OCI-LY7 (cell line): ENCODE measurements around the gene POLQ. TPM values are rescaled to one million over a fixed set of nuclear protein-coding genes. Genes with fewer than 3 reads are reported as not detected.

Experiments
- BruUV-seq: library from RNA; stranded (reverse); fragments of 400-500 nt; replicated peaks from 2 replicates; lab custom pipeline; 2021; lab: Mats Ljungman, UMichigan
- CTCF ChIA-PET: fragments of 300-600 bp; sonication (Branson Sonifier 250); formaldehyde crosslinking; loops from one replicate; lab custom pipeline; 2022; ENCODE audit warnings: antibody characterized with exemption; ENCODE audit not compliant: unreplicated experiment; lab: Charles Lee
- POLR2A ChIA-PET: fragments of 300-600 bp; sonication (Branson Sonifier 250); formaldehyde crosslinking; loops from one replicate; lab custom pipeline; 2022; ENCODE audit warnings: antibody characterized with exemption; lab: Charles Lee
- DNase-seq: peaks from one replicate; pipeline ENCODE4 v3.0.0-alpha.2; 2015; ENCODE audit warnings: low spot score
- H2AFZ ChIP-seq: fragments of 200-600 bp; sonication (generic), shearing (Covaris generic); 2 replicates; pipeline ENCODE4 v1.6.1; 2014; ENCODE audit warnings: mild to moderate bottlenecking, antibody characterized with exemption, low read length, moderate library complexity
- H3K27ac ChIP-seq: fragments of 200-600 bp; sonication (generic); 2 replicates; pipeline ENCODE4 v1.5.1; 2014; ENCODE audit warnings: mixed run types, low read depth, mild to moderate bottlenecking, moderate library complexity, low read length, inconsistent platforms; ENCODE audit not compliant: poor library complexity, severe bottlenecking
- H3K36me3 ChIP-seq: fragments of 200-600 bp; sonication (generic); 2 replicates; pipeline ENCODE4 v1.6.1; 2014; ENCODE audit warnings: mild to moderate bottlenecking, antibody characterized with exemption, low read length, moderate library complexity, mixed read lengths; ENCODE audit not compliant: insufficient read depth
- H3K4me1 ChIP-seq: fragments of 200-600 bp; sonication (generic); 2 replicates; pipeline ENCODE4 v1.5.1; 2014; ENCODE audit warnings: mild to moderate bottlenecking, low read length; ENCODE audit not compliant: insufficient read depth, poor library complexity, severe bottlenecking
- H3K4me2 ChIP-seq: fragments of 200-600 bp; sonication (generic); 2 replicates; pipeline ENCODE4 v1.6.1; 2014; ENCODE audit warnings: mild to moderate bottlenecking, low read length
- H3K4me3 ChIP-seq: fragments of 200-600 bp; sonication (generic); 2 replicates; pipeline ENCODE4 v1.5.1; 2014; ENCODE audit warnings: mild to moderate bottlenecking, low read depth, low read length; ENCODE audit not compliant: poor library complexity, severe bottlenecking
- H3K79me2 ChIP-seq: fragments of 200-600 bp; sonication (generic); 2 replicates; pipeline ENCODE4 v1.6.1; 2016; ENCODE audit warnings: low read depth, mild to moderate bottlenecking, low read length, moderate library complexity, mixed read lengths; ENCODE audit not compliant: insufficient read depth
- H3K9me2 ChIP-seq: fragments of 200-600 bp; sonication (generic); 2 replicates; pipeline ENCODE4 v1.6.1; 2016; ENCODE audit warnings: mild to moderate bottlenecking, low read length, mixed read lengths; ENCODE audit not compliant: insufficient read depth
- H3K9me3 ChIP-seq: fragments of 200-600 bp; sonication (generic); 2 replicates; pipeline ENCODE4 v1.6.1; 2014; ENCODE audit warnings: mild to moderate bottlenecking, mixed run types, low read length, mixed read lengths
- H4K20me1 ChIP-seq: fragments of 200-600 bp; sonication (generic); 2 replicates; pipeline ENCODE4 v1.6.1; 2014; ENCODE audit warnings: mild to moderate bottlenecking, antibody characterized with exemption, low read length, moderate library complexity, mixed read lengths; ENCODE audit not compliant: insufficient read depth
- EZH2phosphoT487 ChIP-seq: fragments of 200-600 bp; sonication (generic); IDR thresholded peaks from 2 replicates; pipeline ENCODE4 v1.6.1; 2018; ENCODE audit warnings: low read depth, borderline replicate concordance, mild to moderate bottlenecking, mixed run types, antibody characterized with exemption, low read length, moderate library complexity, mixed read lengths
- intact Hi-C: fragments of 100-400 bp; cut with micrococcal nuclease; formaldehyde crosslinking; loops from one replicate; pipeline ENCODE4 v1.10.0; 2022; ENCODE audit not compliant: unreplicated experiment
- total RNA-seq, 2 experiments: library from RNA; depleted of rRNA in 1 of 2; stranded (reverse); fragments of >200 nt in 1 of 2; shearing (Covaris generic) in 1 of 2; gene quantifications; 2 replicates each; pipeline ENCODE4 v1.2.3, GENCODE V29; 2014 to 2022
- TF ChIP-seq, protein P1 (sequence below): fragments of 200-600 bp; sonication (generic); conservative IDR thresholded peaks from 2 replicates; pipeline ENCODE4 v1.5.1; 2014; ENCODE audit warnings: mild to moderate bottlenecking, antibody characterized with exemption, low read length, moderate library complexity, mixed read lengths

Gene POLQ
- total RNA-seq, 2 experiments from 2014 or later = 50.9 to 61.1 TPM

DNA sequence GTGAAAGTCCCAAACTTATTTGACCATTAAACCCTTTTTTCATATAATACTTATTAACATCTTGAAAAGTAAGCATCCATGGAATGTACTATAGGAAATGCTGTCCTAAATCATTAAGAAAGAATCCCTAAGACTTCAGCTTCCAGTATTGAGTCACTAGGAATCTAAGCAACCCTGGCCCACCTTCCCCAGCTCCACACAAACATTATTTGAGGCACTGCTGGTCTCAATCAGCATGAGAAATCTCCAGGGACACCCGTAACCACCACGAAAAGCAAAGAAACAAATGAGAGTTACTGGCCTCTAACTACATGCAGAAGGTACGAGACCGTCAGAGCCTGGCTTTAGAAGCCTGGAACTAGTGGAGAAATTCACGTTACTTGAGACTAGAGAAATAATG is 68.2 kb downstream of the POLQ start:
- no peaks in the 10 kb centered on the region for H3K79me2 ChIP-seq
- BruUV-seq = no TSS peak
- TF ChIP-seq, protein P1, sequence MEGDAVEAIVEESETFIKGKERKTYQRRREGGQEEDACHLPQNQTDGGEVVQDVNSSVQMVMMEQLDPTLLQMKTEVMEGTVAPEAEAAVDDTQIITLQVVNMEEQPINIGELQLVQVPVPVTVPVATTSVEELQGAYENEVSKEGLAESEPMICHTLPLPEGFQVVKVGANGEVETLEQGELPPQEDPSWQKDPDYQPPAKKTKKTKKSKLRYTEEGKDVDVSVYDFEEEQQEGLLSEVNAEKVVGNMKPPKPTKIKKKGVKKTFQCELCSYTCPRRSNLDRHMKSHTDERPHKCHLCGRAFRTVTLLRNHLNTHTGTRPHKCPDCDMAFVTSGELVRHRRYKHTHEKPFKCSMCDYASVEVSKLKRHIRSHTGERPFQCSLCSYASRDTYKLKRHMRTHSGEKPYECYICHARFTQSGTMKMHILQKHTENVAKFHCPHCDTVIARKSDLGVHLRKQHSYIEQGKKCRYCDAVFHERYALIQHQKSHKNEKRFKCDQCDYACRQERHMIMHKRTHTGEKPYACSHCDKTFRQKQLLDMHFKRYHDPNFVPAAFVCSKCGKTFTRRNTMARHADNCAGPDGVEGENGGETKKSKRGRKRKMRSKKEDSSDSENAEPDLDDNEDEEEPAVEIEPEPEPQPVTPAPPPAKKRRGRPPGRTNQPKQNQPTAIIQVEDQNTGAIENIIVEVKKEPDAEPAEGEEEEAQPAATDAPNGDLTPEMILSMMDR = no peak
- TF ChIP-seq EZH2phosphoT487 = no peak
- H3K27ac ChIP-seq = no peak overlapping the region
- no peaks in the 10 kb centered on the region for H3K9me3 ChIP-seq
- no peak overlapping the region for H3K4me3 ChIP-seq
- no peak overlapping the region for H2AFZ ChIP-seq
- no peaks in the 10 kb centered on the region for H3K9me2 ChIP-seq
- H3K4me1 ChIP-seq = no peaks in the 10 kb centered on the region
- H4K20me1 ChIP-seq = no peaks in the 10 kb centered on the region
- DNase-seq = no peak
- H3K4me2 ChIP-seq = no peak overlapping the region
- peaks cover 92% of the 10 kb centered on the region for H3K36me3 ChIP-seq
- CTCF ChIA-PET = no interaction called here
- intact Hi-C loops = no loop called here
- POLR2A ChIA-PET = no interaction called here

DNA sequence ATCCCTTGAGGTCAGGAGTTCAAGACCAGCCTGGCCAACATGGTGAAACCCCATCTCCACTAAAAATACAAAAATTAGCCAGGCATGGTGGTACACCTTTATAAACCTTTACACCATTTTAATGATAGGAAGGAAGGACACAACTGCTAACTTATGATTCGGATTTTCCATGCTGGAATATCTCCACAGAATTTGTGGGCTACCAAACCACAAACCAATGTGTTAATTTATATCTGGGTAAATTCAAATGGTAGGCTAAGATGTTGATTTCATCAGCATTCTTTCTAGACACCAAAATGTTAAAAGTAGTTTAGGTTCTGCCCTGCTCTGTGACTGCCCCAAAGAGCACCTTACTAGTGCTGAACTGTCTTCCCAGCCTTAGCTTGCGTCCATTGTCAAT is 72.8 kb downstream of the POLQ start:
- DNase-seq = no peak
- no TSS peak for BruUV-seq
- POLR2A ChIA-PET = no interaction called here

DNA sequence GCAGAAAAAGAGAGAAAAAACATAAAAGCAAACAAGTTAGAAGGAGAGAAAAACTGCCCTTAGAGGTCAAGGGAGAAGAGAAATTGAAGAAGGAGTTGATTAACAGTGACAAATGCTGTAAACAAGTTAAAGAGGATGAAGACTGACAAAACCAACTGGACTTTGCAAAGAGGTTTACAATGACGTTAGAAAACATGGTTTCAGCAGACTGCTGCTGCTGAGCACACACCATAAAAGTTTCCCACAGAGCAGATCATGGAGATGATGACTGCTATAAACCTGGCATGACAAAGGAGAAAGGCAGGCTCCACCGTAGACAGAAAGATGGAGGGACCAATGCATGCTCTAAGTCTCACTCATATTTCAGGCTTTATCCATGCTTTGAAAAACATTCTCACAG is 78.7 kb downstream of the POLQ start:
- no peaks in the 10 kb centered on the region for H4K20me1 ChIP-seq
- TF ChIP-seq, protein P1 = no peak
- TF ChIP-seq EZH2phosphoT487 = no peak
- H3K9me3 ChIP-seq = no peaks in the 10 kb centered on the region
- no peaks in the 10 kb centered on the region for H3K79me2 ChIP-seq
- intact Hi-C loops = no loop called here
- H3K4me2 ChIP-seq = no peak overlapping the region
- no peak overlapping the region for H2AFZ ChIP-seq
- no TSS peak for BruUV-seq
- no peak overlapping the region for H3K4me3 ChIP-seq
- H3K27ac ChIP-seq = no peak overlapping the region
- no peak for DNase-seq
- no peaks in the 10 kb centered on the region for H3K4me1 ChIP-seq
- peaks cover 90% of the 10 kb centered on the region for H3K36me3 ChIP-seq
- ChIA-PET CTCF (no interaction called here), POLR2A (no interaction called here)
- no peaks in the 10 kb centered on the region for H3K9me2 ChIP-seq

More for the DNA sequence above, 72.8 kb downstream of the POLQ start:
- peaks cover 93% of the 10 kb centered on the region for H3K36me3 ChIP-seq
- no peaks in the 10 kb centered on the region for H3K9me3 ChIP-seq
- H4K20me1 ChIP-seq = no peaks in the 10 kb centered on the region
- TF ChIP-seq, protein P1 = no peak
- no peak for TF ChIP-seq EZH2phosphoT487
- no peaks in the 10 kb centered on the region for H3K9me2 ChIP-seq
- no peaks in the 10 kb centered on the region for H3K79me2 ChIP-seq
- H3K4me3 ChIP-seq = no peak overlapping the region
- no peak overlapping the region for H2AFZ ChIP-seq
- intact Hi-C loops = no loop called here
- no peak overlapping the region for H3K27ac ChIP-seq
- H3K4me1 ChIP-seq = no peaks in the 10 kb centered on the region
- no peak overlapping the region for H3K4me2 ChIP-seq
- CTCF ChIA-PET = no interaction called here
